ENCODE measurements around the gene GSTCD. TPM values are rescaled to one million over a fixed set of nuclear protein-coding genes. Genes with fewer than 3 reads are reported as not detected.
A peak's percentile ranks its signal among the peaks of the same experiment; 100 is the strongest.

Gene GSTCD
- total RNA-seq, 1 experiment from 2014 or later, result 15.1 TPM

DNA sequence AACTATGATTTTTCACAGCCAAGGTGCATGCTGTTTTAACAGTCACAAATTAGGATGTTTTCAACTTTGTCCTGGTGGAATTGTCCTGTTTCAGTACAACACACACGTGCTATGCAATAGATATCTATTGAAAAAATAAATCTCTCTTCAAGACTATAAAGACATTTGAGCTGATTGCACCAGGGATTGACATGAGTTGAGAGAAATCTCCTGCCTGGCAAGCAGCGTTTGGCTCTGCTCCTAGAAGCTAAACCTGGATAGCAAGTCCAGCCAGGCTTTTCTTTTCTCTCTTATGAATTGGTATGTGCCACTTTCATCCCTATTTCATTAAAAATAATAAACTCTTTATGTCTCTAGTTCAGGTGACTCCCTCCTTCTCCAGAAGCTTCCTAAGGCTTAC is 170.1 kb downstream of the GSTCD start:
- DNase-seq (ENCODE audit: low spot score), result no peak

DNA sequence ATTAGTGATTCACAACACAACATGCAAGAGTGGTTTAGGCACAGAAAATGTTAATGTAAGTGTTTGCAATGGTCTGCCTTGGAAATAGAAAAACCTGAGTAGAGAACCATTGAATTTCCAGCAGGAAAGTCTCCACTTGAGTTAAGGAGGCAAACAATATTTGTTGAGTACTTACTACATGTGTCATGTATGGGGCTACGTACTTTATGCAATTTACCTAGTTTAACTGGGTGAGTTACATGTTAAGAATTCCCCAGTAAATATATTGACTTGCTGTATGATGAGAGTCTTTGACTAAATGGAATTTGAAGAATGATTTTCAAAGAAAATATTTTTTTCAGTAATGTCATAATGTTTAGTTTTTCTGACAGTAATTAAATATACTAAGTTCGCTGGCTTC is 178.9 kb downstream of the GSTCD start:
- no peak for DNase-seq (ENCODE audit: low spot score)

DNA sequence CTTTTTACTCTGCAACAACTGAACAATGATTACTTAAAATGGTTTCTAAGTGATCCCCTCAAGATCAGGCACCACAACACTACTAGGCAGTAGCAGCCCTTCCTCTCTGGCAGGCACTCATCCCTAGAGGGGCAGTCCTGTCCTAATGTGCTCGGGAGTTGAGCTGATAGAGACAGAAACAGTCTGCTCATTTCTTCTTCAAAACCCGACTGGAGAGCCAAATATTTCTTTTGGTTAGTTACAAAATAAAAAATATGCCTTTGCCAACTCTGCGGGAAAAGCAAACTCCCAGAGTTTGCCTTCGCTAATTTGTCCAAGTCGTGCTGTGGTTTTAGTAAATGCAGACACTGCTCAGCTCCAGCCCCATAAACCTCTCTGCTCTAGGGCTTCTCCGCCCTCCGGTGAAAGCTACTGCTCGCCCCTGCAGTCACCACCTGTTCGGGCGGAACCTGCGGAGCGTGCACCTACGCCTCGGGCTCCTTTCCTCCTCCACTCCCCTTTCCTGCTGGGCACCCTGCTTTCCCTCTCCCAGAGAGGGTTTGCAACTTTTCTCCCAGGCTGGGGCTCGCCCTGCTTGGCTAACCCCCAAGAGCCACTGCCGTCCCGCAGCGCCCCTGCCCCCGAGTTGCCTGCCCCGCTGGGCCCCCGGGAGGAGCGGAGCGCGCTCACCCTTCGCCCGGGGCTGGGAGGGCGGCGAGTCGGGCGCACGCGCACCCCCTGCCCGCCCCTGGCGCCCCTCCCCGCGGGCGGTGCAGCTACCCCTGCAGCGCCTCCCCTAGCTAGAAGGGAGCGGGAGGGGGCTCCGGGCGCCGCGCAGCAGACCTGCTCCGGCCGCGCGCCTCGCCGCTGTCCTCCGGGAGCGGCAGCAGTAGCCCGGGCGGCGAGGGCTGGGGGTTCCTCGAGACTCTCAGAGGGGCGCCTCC is 186.3 kb downstream of the GSTCD start, which contains the start of gene NPNT:
NPNT (plus strand) TSS at position 812 of the 923 bp plus-strand sequence. CDS start 182 bp downstream, outside the sequence.
- DNase-seq (ENCODE audit: low spot score), result peak; percentile 4

DNA sequence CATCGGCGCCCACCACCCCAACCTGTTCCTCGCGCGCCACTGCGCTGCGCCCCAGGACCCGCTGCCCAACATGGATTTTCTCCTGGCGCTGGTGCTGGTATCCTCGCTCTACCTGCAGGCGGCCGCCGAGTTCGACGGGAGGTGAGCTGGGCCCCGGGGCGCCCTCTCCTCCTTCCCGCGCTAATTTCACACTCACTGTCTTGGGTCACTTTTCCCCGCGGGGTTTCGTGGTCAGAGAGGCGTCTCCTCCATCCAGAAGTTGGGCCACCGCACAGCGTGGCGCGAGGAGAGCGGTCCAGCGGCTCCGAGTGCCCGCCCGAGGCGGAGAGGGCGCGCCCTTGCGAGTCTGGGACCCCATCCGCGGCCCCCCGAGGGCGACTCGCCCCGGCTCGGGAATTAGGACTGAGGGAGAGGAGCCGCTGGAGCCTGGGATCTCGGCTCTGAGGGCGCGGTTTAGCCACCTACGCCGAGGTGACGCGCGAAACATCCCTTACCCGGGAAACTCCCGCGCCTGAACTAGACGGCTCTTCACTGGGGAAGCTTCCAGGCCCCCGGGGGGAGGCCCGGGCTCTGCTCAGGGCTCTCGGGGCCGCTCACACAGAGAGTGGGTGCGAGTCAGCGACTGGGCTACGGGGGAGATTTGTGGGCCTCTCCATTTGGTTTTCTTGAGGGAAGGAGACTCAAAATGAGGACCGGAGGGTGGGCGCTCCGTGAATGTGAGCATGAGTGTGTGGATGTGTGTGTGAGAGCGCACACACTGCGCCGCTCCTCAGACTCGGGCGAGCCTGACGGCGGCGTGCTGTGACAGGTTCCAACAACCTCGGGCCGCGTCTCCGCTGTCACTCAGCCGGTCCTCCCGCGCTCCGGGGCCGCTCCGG is 187.2 kb downstream of the GSTCD start:
- no peak for DNase-seq (ENCODE audit: low spot score)

DNA sequence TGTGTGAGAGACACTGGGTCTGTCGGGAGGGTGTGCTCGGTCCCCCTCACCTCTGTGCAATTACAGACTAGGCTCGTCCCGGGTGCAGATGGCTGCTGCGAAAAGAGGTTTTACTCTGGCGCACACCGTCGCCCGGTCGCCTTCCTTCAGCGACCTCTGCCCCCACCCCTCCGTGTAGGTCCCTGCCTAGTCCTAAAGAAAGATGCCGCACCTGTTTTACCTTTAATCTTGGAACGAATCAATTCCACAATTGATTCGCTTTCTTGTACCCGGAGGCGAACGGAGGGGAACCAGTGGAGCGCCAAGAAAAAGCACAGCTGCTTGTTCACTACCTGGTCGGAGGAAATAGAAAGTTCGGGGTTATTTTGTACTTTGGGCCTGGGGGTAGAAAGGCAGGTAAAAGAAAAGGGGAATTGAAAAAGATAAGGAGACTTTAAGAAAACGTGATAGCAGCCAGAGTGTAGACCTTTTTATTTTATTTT is 187.9 kb downstream of the GSTCD start:
- no peak for DNase-seq (ENCODE audit: low spot score)

Other genes with a start within 250 kb of the GSTCD start
- 78.4 and 79.7 TPM in 2 replicates for gene PPA2, start 234.7 kb upstream of the GSTCD start, total RNA-seq (2014; rRNA removed; shearing (Covaris generic))
- not detected in 2 replicates for gene ARHGEF38, start 156.2 kb upstream of the GSTCD start, total RNA-seq (2014; rRNA removed; shearing (Covaris generic))
- 17.4 and 27.7 TPM in 2 replicates for gene INTS12, start 95 bp upstream of the GSTCD start, total RNA-seq (2014; rRNA removed; shearing (Covaris generic))
- gene NPNT, start 186.7 kb downstream of the GSTCD start, total RNA-seq (2014; rRNA removed; shearing (Covaris generic)), result 0.29 TPM in 1 of 2 replicates, not detected in the other

Measured in A172 (cell line).